Lower leg skin (tissue), 3 donors: Measurements from ENCODE around the gene EHF.

Experiments used
- POLR2A ChIP-seq, 2 donors: fragments of 450-650 bp; IDR thresholded peaks; one replicate each; pipeline ENCODE4 v1.6.1; 2016 to 2017; ENCODE audit warnings: antibody characterized with exemption in 2 of 2, mild to moderate bottlenecking in 1 of 2, moderate library complexity in 1 of 2
- TF ChIP-seq, protein P1 (sequence below), 3 donors: fragments of 450-650 bp; IDR thresholded peaks; one replicate each; pipeline ENCODE4 v1.5.1; 2016; ENCODE audit warnings: antibody characterized with exemption in 3 of 3, mild to moderate bottlenecking in 3 of 3, moderate library complexity in 2 of 3

DNA sequence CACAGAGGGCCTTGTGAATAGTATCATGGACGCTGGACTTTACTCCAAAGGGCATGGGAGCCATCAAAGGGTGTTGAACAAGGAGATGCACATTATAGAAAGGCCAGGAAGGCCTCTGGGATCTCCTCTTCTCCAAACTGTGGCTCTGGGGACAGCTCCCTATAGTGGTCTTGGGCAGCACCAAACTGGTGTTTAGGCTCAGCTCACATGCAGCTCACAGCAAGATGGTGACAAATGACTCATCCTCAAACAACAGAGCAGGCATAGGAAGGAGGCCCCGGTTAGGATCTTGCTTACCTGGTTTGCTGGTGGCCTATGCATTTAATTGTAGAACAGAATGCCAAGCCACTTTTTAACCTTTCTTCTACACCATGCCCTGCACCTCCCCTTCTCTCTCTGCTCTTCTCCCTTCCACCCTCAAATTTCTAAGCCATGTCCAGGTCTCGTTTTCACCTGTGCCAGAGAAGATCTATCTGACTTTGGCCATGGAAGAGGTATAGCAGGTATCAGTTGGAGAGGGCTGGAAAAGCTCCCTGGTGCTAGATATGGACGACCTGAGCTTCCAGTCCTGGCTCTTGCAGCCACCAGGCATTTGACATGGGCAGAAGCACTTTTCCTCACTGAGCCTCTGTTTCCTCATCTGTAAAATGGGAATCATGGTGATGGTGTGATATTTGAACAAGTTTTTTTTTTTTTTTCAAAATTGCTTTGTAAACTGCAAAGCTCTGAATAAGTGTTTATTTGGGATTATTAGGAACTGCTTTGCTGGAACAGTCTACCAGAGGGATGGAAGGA lies 14.4 kb upstream of the EHF start:
- TF ChIP-seq, protein P1, sequence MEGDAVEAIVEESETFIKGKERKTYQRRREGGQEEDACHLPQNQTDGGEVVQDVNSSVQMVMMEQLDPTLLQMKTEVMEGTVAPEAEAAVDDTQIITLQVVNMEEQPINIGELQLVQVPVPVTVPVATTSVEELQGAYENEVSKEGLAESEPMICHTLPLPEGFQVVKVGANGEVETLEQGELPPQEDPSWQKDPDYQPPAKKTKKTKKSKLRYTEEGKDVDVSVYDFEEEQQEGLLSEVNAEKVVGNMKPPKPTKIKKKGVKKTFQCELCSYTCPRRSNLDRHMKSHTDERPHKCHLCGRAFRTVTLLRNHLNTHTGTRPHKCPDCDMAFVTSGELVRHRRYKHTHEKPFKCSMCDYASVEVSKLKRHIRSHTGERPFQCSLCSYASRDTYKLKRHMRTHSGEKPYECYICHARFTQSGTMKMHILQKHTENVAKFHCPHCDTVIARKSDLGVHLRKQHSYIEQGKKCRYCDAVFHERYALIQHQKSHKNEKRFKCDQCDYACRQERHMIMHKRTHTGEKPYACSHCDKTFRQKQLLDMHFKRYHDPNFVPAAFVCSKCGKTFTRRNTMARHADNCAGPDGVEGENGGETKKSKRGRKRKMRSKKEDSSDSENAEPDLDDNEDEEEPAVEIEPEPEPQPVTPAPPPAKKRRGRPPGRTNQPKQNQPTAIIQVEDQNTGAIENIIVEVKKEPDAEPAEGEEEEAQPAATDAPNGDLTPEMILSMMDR (IDR thresholded peaks at IDR 0.05) = no peak
- TF ChIP-seq POLR2A (IDR thresholded peaks at IDR 0.05) = no peak
